Uterus (tissue), 4 donors: ENCODE results near the gene MRPL49. TPM values are rescaled to one million over a fixed set of nuclear protein-coding genes. Genes with fewer than 3 reads are reported as not detected.

Experiments
- DNase-seq, 2 donors: peaks; one replicate each; pipeline ENCODE4 v3.0.0-alpha.2; 2019 to 2020
- H3K27ac ChIP-seq, 2 donors: fragments of 200-600 bp; sonication (generic); 1 replicate in 1 of 2; 2 replicates in 1 of 2; pipeline ENCODE4 v1.5.1; 2016 to 2018
- H3K27me3 ChIP-seq, 2 donors: fragments of 200-600 bp; sonication (generic); one replicate each; pipeline ENCODE4 v1.5.1; 2018 to 2019; ENCODE audit warnings: control low read depth in 1 of 2
- H3K36me3 ChIP-seq, 2 donors: fragments of 200-600 bp; sonication (generic); one replicate each; pipeline ENCODE4 v1.5.1; 2019; ENCODE audit warnings: control low read depth in 1 of 2
- H3K4me1 ChIP-seq, 2 donors: fragments of 200-600 bp; sonication (generic); one replicate each; pipeline ENCODE4 v1.5.1; 2018 to 2019; ENCODE audit warnings: control low read depth in 1 of 2
- H3K4me3 ChIP-seq, 2 donors: fragments of 200-600 bp; sonication (generic); 1 replicate in 1 of 2; 2 replicates in 1 of 2; pipeline ENCODE4 v1.5.1; 2018 to 2019; ENCODE audit warnings: mild to moderate bottlenecking in 1 of 2
- H3K9me3 ChIP-seq, 2 donors: fragments of 200-600 bp; sonication (generic); one replicate each; pipeline ENCODE4 v1.5.1; 2019; ENCODE audit warnings: control low read depth in 1 of 2
- POLR2A ChIP-seq, 2 donors: fragments of 450-650 bp; IDR thresholded peaks; one replicate each; pipeline ENCODE4 v1.6.1; 2016; ENCODE audit warnings: antibody characterized with exemption in 2 of 2, mild to moderate bottlenecking in 1 of 2, moderate library complexity in 1 of 2
- intact Hi-C: fragments of 100-400 bp; cut with DNase I; formaldehyde crosslinking; loops from one replicate; pipeline ENCODE4 v1.15.1; 2023; ENCODE audit warnings: low total_unique reads
- total RNA-seq, 4 donors: library from RNA; depleted of rRNA in 3 of 4; stranded (reverse); fragments of >200 nt in 3 of 4; gene quantifications; one replicate each; pipeline versions ENCODE4 v1.1.0 to v1.2.4, GENCODE V29; 2014 to 2023
- TF ChIP-seq, protein P1 (sequence below), 4 experiments: fragments of 200-600 bp in 2 of 4; fragments of 450-650 bp in 2 of 4; sonication (generic) in 2 of 4; IDR thresholded peaks; one replicate each; pipeline ENCODE4 v1.5.1; 2016 to 2019; ENCODE audit warnings: antibody characterized with exemption in 4 of 4, mild to moderate bottlenecking in 2 of 4, moderate library complexity in 1 of 4
- donor health status: DM: yes; HTN: yes; CAD: no.

MRPL49 gene
- total RNA-seq, 4 donors from 2014 or later = 27.6 to 69.2 (median 57.8) TPM

DNA sequence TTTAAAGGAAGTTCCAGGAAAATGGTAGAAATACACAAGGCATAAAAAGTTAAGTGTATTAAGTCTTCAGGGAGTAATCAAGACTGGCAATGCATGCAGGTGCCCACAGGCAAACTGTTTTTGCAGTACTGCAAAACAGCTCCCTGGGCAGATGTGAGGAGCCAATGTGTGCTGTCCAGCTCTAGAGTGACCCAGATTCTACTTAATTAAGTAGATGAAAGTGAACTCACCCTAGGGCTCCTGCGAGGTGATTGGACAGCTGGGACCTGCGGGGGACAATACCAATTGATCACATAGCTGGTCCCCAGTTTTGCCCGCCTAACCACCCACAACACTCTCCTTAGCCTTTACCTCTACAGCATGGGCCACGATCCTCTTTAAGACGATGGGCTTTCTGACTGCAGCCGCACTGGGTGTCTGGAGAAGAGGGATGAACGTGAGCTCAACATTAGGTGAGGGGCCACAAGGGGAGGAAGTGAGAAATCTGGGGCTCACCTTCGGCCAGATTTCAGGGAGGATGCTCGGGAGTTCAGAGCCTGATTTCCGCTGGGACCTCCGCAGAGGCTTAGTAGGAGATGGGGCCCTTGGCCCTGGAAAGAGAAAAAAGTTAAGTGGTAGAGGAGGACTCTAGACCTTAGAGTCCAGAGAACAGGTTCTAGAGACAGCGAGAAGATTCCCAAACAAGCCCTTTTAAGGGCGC lies 38.8 kb upstream of the MRPL49 start:
- Histone ChIP-seq H3K27ac (peak overlapping the region; percentile 82 to 96), H3K27me3 (no peaks in the 10 kb centered on the region), H3K9me3 (no peaks in the 10 kb centered on the region), H3K4me1 (peaks cover 0 to 6% of the 10 kb centered on the region in 2 donors), H3K36me3 (no peaks in the 10 kb centered on the region), H3K4me3 (peak overlapping the region; percentile 53 to 83)
- no peak for DNase-seq
- TF ChIP-seq, protein P1, sequence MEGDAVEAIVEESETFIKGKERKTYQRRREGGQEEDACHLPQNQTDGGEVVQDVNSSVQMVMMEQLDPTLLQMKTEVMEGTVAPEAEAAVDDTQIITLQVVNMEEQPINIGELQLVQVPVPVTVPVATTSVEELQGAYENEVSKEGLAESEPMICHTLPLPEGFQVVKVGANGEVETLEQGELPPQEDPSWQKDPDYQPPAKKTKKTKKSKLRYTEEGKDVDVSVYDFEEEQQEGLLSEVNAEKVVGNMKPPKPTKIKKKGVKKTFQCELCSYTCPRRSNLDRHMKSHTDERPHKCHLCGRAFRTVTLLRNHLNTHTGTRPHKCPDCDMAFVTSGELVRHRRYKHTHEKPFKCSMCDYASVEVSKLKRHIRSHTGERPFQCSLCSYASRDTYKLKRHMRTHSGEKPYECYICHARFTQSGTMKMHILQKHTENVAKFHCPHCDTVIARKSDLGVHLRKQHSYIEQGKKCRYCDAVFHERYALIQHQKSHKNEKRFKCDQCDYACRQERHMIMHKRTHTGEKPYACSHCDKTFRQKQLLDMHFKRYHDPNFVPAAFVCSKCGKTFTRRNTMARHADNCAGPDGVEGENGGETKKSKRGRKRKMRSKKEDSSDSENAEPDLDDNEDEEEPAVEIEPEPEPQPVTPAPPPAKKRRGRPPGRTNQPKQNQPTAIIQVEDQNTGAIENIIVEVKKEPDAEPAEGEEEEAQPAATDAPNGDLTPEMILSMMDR (IDR thresholded peaks at IDR 0.05) = no peak
- no peak for TF ChIP-seq POLR2A (IDR thresholded peaks at IDR 0.05)
- intact Hi-C loops = no loop called here

DNA sequence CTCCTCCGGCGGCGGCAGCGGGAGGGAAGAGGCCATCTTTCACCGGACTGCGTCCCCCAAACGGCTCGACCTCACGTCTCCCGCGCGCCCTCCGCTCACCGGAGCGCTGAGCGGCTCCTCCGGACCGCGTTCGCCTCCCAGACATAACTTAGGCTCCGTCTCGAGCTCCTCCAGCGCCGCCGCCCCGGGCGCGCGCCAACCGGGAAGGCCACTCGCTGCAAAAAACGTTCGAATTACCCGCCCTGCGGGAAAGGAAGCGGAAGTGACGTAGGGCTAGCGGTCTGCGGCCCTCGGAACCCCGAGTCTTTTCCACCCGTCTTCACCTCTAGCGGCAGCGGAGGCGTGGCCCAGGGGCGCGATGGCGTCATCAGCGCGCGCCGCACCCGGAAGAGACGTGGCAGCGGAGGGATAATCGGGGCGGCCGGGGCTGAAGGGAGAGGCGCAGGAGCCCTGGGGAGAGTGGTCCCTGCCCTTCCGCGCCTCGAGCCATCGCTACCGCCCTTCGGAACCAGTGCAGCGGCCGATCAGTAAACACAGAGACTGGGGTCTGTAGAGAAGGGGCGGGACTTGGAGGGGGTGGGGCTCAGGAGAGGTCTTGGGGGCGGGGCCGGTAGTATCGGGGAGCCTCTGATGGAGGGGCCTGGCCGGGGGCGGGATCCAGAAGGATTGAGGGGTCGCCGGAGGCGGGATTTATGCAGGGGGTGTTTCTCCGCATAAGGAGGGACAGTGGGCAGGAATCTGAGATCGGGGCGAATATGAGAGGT lies 38.1 kb upstream of the MRPL49 start, which contains the start of the genes CDCA5 and ZFPL1:
Gene CDCA5 (minus strand): TSS at position 207 of the 764 bp plus-strand sequence. CDS start 62 bp downstream, at position 145.
Gene ZFPL1 (plus strand): TSS at position 389 of the 764 bp plus-strand sequence. CDS start 477 bp downstream, outside the sequence.
- intact Hi-C loops = no loop called here
- Histone ChIP-seq H3K4me1 (peaks cover 0 to 6% of the 10 kb centered on the region in 2 donors), H3K27ac (peak within 1 kb of the TSS; percentile 82 to 96), H3K4me3 (peak within 1 kb of the TSS; percentile 53 to 83), H3K27me3 (no peaks in the 10 kb centered on the region), H3K36me3 (no peaks in the 10 kb centered on the region), H3K9me3 (no peaks in the 10 kb centered on the region)
- DNase-seq = peak; percentile 94 to 96
- TF ChIP-seq, protein P1 (IDR thresholded peaks at IDR 0.05) = peak in 2 of 4 experiments; percentile 20 to 38
- TF ChIP-seq POLR2A (IDR thresholded peaks at IDR 0.05) = peak in 1 of 2 donors; percentile 74

DNA sequence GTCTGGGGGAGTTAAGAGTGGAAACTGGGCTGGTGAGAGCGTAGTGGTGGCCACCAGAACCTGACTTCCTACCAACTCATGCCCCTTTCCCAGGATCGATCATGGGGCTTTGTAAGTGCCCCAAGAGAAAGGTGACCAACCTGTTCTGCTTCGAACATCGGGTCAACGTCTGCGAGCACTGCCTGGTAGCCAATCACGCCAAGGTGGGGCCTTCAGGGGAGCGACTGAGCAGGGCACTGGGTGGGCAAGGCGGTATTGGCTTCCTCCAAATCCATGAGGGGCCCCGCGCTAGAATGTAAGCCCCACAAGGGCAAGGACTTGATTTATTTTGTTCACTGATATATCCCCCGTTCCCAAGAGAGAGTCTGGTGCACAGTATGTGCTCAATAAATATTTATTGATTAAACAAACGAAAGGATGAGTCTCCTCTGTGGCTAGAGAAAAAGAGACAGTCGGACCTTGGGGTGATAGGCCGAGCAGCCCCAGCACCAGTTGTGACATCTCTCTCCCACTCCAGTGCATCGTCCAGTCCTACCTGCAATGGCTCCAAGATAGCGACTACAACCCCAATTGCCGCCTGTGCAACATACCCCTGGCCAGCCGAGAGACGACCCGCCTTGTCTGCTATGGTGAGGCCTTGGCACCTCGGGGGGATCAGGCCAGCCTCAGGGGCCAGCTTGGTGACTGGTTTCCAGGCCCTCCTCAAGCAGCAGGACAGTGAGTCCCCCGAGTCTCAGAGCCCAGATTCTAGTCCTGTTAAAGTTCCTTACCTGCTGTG lies 37.3 kb upstream of the MRPL49 start:
- peak overlapping the region; percentile 53 to 83 for H3K4me3 ChIP-seq
- H3K4me1 ChIP-seq = peaks cover 0 to 6% of the 10 kb centered on the region in 2 donors
- no peak for TF ChIP-seq POLR2A (IDR thresholded peaks at IDR 0.05)
- TF ChIP-seq, protein P1 (IDR thresholded peaks at IDR 0.05) = no peak
- intact Hi-C loops = no loop called here
- peak overlapping the region; percentile 82 to 96 for H3K27ac ChIP-seq
- no peaks in the 10 kb centered on the region for H3K9me3 ChIP-seq
- no peaks in the 10 kb centered on the region for H3K27me3 ChIP-seq
- DNase-seq = no peak
- no peaks in the 10 kb centered on the region for H3K36me3 ChIP-seq

DNA sequence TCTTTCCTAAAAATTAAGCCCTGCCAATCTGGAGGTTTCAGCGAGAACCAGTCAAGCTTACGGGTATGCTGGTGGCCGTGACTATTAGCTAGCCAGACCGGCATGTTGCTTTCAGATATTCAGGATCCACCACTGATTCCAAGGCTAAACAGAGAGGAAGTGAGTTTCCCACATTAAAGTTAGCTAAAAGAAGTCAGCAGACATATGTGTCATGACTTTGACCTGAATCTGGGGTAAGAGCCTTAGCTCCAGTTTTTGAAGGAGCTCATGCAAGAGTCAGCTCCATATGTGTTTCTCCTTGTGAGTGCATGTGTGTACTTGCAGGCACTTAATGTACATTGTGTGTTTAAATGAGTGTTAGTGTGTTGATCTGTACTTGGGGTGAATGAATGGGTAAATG lies 36.7 kb upstream of the MRPL49 start:
- Histone ChIP-seq H3K9me3 (no peaks in the 10 kb centered on the region), H3K4me3 (no peak overlapping the region), H3K27me3 (no peaks in the 10 kb centered on the region), H3K36me3 (no peaks in the 10 kb centered on the region), H3K27ac (no peak overlapping the region), H3K4me1 (peaks cover 0 to 6% of the 10 kb centered on the region in 2 donors)
- TF ChIP-seq POLR2A (IDR thresholded peaks at IDR 0.05) = no peak
- TF ChIP-seq, protein P1 (IDR thresholded peaks at IDR 0.05) = no peak
- DNase-seq = no peak
- intact Hi-C loops = no loop called here
